Lower leg skin (tissue), 4 donors: ENCODE results near the gene C17orf78. TPM values are rescaled to one million over a fixed set of nuclear protein-coding genes. Genes with fewer than 3 reads are reported as not detected.

Experiments used
- DNase-seq, 2 donors: peaks; one replicate each; pipeline ENCODE4 v3.0.0-alpha.2; 2019; ENCODE audit warnings: low spot score in 2 of 2
- H3K4me3 ChIP-seq: fragments of 200-600 bp; sonication (generic); 2 replicates; pipeline ENCODE4 v1.5.1; 2017; ENCODE audit warnings: mild to moderate bottlenecking, low read depth; ENCODE audit not compliant: poor library complexity, severe bottlenecking
- POLR2A ChIP-seq, 2 donors: fragments of 450-650 bp; IDR thresholded peaks; one replicate each; pipeline ENCODE4 v1.6.1; 2016 to 2017; ENCODE audit warnings: antibody characterized with exemption in 2 of 2, mild to moderate bottlenecking in 1 of 2, moderate library complexity in 1 of 2
- WGBS, 2 donors: methylation state at CpG; one replicate each; pipeline ENCODE4 v1.1.5; 2018; 5-methylcytosine and 5-hydroxymethylcytosine counted together
- intact Hi-C: fragments of 100-400 bp; cut with DNase I; formaldehyde crosslinking; loops from one replicate; pipeline ENCODE4 v1.15.0; 2023; ENCODE audit warnings: low total_unique reads
- total RNA-seq, 4 donors: library from RNA; depleted of rRNA; stranded (reverse); fragments of >200 nt; gene quantifications; one replicate each; pipeline ENCODE4 v1.1.0, GENCODE V29; 2016
- TF ChIP-seq, protein P1 (sequence below), 3 donors: fragments of 450-650 bp; IDR thresholded peaks; one replicate each; pipeline ENCODE4 v1.5.1; 2016; ENCODE audit warnings: antibody characterized with exemption in 3 of 3, mild to moderate bottlenecking in 3 of 3, moderate library complexity in 2 of 3

Gene C17orf78
- total RNA-seq, 4 donors from 2014 or later = not detected

DNA sequence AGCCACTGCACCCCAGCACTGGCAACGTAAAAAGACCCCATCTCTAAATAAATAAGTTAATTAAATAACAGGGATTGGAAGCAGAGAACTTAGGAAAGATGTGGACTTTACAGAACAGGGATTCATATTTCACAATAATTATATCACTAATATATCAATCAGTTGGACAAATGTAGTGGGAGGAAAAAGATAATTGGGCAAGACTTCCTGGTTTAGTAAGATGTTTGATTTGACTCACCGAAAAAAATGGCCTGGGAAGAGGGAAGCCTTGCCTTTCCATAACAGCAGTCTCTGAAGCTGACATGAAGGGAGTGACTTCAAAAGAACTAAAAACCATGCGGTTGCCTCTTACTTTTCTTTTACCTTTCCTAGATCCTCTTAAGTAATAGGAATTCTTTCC is 15.2 kb upstream of the C17orf78 start:
- no peak overlapping the region for H3K4me3 ChIP-seq
- no peak for TF ChIP-seq POLR2A (IDR thresholded peaks at IDR 0.05)
- TF ChIP-seq, protein P1, sequence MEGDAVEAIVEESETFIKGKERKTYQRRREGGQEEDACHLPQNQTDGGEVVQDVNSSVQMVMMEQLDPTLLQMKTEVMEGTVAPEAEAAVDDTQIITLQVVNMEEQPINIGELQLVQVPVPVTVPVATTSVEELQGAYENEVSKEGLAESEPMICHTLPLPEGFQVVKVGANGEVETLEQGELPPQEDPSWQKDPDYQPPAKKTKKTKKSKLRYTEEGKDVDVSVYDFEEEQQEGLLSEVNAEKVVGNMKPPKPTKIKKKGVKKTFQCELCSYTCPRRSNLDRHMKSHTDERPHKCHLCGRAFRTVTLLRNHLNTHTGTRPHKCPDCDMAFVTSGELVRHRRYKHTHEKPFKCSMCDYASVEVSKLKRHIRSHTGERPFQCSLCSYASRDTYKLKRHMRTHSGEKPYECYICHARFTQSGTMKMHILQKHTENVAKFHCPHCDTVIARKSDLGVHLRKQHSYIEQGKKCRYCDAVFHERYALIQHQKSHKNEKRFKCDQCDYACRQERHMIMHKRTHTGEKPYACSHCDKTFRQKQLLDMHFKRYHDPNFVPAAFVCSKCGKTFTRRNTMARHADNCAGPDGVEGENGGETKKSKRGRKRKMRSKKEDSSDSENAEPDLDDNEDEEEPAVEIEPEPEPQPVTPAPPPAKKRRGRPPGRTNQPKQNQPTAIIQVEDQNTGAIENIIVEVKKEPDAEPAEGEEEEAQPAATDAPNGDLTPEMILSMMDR (IDR thresholded peaks at IDR 0.05) = no peak
- intact Hi-C loops = no loop called here
- WGBS, 2 donors = 68 to 78% methylated on average over 3 of the region's 3 CpGs
- no peak for DNase-seq

DNA sequence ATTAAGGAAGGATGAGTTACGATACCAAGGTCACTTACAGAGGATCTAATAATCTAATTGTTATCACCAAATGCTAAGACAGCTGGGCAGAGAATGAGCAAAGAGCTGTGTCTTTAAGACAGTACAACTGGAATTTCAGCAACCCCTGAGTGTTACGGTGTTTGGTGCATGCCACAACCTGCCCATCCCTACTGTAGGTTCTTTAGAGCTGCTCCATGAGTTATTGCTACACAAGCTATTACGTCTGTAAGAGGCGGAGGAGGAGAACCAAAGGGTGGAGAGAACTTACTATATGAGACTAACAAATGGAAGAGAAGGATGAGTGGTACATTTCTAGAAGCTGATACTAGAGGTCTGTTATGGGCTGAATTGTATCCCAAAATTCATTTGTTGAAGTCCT is 14.2 kb upstream of the C17orf78 start:
- WGBS, 2 donors = 46 to 49% methylated on average over 4 of the region's 4 CpGs
- H3K4me3 ChIP-seq = no peak overlapping the region
- DNase-seq = peak; percentile 37 to 51
- TF ChIP-seq, protein P1 (IDR thresholded peaks at IDR 0.05) = no peak
- no peak for TF ChIP-seq POLR2A (IDR thresholded peaks at IDR 0.05)
- intact Hi-C loops = no loop called here

DNA sequence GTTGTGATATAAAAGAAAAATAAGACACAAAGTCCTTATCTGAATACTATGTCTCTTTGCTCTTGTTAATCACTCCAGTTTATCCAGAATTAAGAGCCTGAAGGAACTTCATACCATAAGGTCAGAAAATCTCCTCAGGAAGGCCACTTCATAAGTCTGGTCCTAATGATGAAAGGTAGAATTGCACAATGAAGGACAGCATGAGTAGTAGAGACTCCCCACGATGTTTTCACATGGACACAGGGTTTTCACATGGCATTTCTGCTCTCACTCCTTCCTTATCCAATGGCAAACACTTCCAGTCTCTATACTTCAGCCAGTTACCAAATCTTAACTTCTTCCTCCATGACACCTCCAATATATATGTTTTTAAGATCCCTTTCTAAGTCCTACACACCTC is 10.2 kb upstream of the C17orf78 start:
- intact Hi-C loops = no loop called here
- H3K4me3 ChIP-seq = no peak overlapping the region
- 73 to 90% methylated on average over 1 of the region's 1 CpG for WGBS, 2 donors
- TF ChIP-seq, protein P1 (IDR thresholded peaks at IDR 0.05) = no peak
- TF ChIP-seq POLR2A (IDR thresholded peaks at IDR 0.05) = no peak
- no peak for DNase-seq

DNA sequence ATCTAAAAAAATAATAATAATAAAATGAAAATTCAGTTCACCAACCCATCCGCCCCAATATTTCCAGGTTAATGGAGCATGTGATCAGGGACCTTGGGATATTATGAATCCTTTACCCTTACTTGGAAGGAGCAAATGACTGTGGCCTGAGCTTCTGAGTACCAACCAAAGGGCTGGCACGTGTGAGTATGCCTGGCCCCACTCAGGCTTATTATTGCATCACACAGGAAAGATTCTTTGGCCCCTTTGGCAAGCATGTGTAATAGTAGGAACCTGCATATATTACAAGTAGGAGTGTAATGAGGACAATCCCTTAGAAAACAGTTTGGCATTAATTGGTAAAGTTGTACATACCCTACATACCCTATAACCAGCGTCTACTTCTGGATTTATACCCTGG is 7.2 kb upstream of the C17orf78 start:
- no peak for DNase-seq
- TF ChIP-seq, protein P1 (IDR thresholded peaks at IDR 0.05) = no peak
- TF ChIP-seq POLR2A (IDR thresholded peaks at IDR 0.05) = no peak
- WGBS, 2 donors = 77 to 78% methylated on average over 3 of the region's 3 CpGs
- intact Hi-C loops = no loop called here
- no peak overlapping the region for H3K4me3 ChIP-seq

DNA sequence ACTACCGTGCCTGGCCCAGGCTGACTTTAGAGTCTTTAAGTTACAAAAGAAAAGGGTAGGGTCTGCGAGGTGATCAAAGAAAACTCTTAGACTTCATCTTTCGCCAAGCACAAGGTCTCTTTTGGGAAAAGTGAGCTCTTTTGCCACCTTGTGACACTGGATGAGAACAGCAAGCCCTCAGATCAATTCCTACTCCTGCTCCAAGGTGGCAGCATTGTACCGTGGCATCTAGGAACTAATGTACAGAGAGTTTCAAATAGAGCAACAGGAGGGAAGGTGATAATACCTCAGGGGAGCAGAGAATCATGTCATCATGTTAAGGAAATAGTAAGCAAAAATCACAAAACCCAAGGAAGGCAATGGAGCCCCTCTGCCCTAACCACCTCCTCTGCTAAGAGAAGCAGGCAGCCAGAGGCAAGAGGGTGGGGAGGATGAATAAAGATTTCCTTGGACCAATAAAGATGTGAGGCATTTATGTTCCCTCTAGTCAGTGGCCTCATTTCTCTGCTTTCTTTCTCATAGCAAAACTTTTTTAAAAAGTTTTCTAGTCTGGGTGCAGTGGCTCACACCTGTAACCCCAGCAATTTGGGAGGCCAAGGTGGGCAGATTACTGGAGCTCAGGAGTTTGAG is 2.1 kb upstream of the C17orf78 start:
- WGBS, 2 donors = 11 to 12% methylated on average over 4 of the region's 4 CpGs
- TF ChIP-seq, protein P1 (IDR thresholded peaks at IDR 0.05) = peak in 1 of 3 donors; percentile 92
- no peak for TF ChIP-seq POLR2A (IDR thresholded peaks at IDR 0.05)
- H3K4me3 ChIP-seq = no peak overlapping the region
- intact Hi-C loops = no loop called here
- DNase-seq = peak in 1 of 2 donors; percentile 63

DNA sequence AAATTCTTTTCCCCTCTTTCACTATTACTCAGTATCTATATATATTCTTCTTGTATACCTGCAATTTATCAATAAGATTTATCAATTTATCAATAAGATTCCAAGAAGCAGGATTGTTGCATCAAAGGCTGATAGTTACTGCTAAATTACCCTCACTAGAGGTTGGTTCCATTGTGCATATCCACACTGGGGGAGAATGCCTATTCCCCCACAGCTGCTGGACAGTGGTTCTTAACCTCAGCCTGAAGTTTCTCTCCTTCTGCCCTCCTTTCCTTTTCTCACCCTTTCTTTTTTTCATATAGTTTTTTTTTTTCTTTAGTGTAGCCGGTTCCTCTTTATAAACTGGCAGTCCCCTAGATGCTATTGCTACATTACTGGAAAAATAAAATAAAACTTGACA is 6.3 kb downstream of the C17orf78 start:
- WGBS, 2 donors = 87 to 94% methylated on average over 1 of the region's 1 CpG
- DNase-seq = no peak
- intact Hi-C loops = no loop called here
- TF ChIP-seq, protein P1 (IDR thresholded peaks at IDR 0.05) = no peak
- TF ChIP-seq POLR2A (IDR thresholded peaks at IDR 0.05) = no peak
- no peak overlapping the region for H3K4me3 ChIP-seq
